ENCODE data around the gene NF2. TPM values are rescaled to one million over a fixed set of nuclear protein-coding genes. Genes with fewer than 3 reads are reported as not detected.

NF2 gene
- total RNA-seq, 1 donor from 2014 or later = 28.4 TPM

Other genes starting within 250 kb of the NF2 start
- gene AP1B1, start 215.1 kb upstream of the NF2 start, total RNA-seq = 47.1 TPM
- gene RFPL1, start 165.1 kb upstream of the NF2 start, total RNA-seq = not detected
- gene NEFH, start 123.4 kb upstream of the NF2 start, total RNA-seq = 1.4 TPM
- gene THOC5, start 49.9 kb upstream of the NF2 start, total RNA-seq = 45.4 TPM
- gene NIPSNAP1, start 22.5 kb upstream of the NF2 start, total RNA-seq = 17.7 TPM
- gene CABP7, start 116.4 kb downstream of the NF2 start, total RNA-seq = not detected
- 23.6 TPM for gene ZMAT5, start 163.4 kb downstream of the NF2 start, total RNA-seq
- gene UQCR10, start 163.7 kb downstream of the NF2 start, total RNA-seq = 42.0 TPM
- 47.1 TPM for gene ASCC2, start 234.6 kb downstream of the NF2 start, total RNA-seq

Data from sciatic nerve (tissue), 1 donor.